H1 (cell line): Measurements from ENCODE around the gene SPON2.

Source experiments
- CEBPB ChIP-seq: IDR thresholded peaks from 2 replicates; pipeline ENCODE4 v1.6.1; 2012; ENCODE audit warnings: low read depth, low read length
- CHD2 ChIP-seq: IDR thresholded peaks from 2 replicates; pipeline ENCODE4 v1.6.1; 2012; ENCODE audit warnings: low read length, improper control_type of control experiment
- CTCF ChIP-seq, 3 experiments: IDR thresholded peaks; 1 replicate in 2 of 3; 2 replicates in 1 of 3; pipeline versions ENCODE4 v1.5.1 to v1.6.1; 2011; ENCODE audit warnings: low read length in 3 of 3, mild to moderate bottlenecking in 3 of 3, inconsistent platforms in 2 of 3, low read depth in 1 of 3, moderate library complexity in 1 of 3; ENCODE audit not compliant: insufficient read depth in 1 of 3; ENCODE audit errors: control extremely low read depth in 1 of 3
- EZH2 ChIP-seq: fragments of 200-600 bp; sonication (generic); IDR thresholded peaks from 2 replicates; pipeline ENCODE4 v1.7.1; 2012; ENCODE audit warnings: low read depth, mild to moderate bottlenecking, moderate library complexity, low read length, inconsistent platforms; ENCODE audit not compliant: severe bottlenecking
- POLR2AphosphoS5 ChIP-seq: IDR thresholded peaks from 2 replicates; pipeline ENCODE4 v1.6.1; 2011; ENCODE audit warnings: low read depth, low read length
- SRF ChIP-seq: IDR thresholded peaks from 2 replicates; pipeline ENCODE4 v1.6.1; 2011; ENCODE audit warnings: mild to moderate bottlenecking, low read depth, low read length, moderate library complexity
- TF ChIP-seq, protein P1 (sequence below): IDR thresholded peaks from 2 replicates; pipeline ENCODE4 v1.6.1; 2011; ENCODE audit warnings: low read depth, mild to moderate bottlenecking, low read length; ENCODE audit not compliant: insufficient read depth

- TF ChIP-seq POLR2AphosphoS5 (no peak), CHD2 (no peak), CTCF (IDR thresholded peaks at IDR 0.05; ENCODE audit: control extremely low read depth in 1 of 3, insufficient read depth in 1 of 3, low read depth in 1 of 3, low read length in 3 of 3) (no peak), CEBPB (no peak), SRF (no peak), EZH2 (no peak)
- TF ChIP-seq, protein P1, sequence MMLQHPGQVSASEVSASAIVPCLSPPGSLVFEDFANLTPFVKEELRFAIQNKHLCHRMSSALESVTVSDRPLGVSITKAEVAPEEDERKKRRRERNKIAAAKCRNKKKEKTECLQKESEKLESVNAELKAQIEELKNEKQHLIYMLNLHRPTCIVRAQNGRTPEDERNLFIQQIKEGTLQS: no peak
Measured at GRCh38 chr4:1207603-1208265, 35.4 kb upstream of the SPON2 start.
